ENCODE data around the gene DCP1B. TPM values are rescaled to one million over a fixed set of nuclear protein-coding genes. Genes with fewer than 3 reads are reported as not detected.

DCP1B gene
- total RNA-seq, 2 donors from 2014 or later = 7.9 to 13.2 TPM

DNA sequence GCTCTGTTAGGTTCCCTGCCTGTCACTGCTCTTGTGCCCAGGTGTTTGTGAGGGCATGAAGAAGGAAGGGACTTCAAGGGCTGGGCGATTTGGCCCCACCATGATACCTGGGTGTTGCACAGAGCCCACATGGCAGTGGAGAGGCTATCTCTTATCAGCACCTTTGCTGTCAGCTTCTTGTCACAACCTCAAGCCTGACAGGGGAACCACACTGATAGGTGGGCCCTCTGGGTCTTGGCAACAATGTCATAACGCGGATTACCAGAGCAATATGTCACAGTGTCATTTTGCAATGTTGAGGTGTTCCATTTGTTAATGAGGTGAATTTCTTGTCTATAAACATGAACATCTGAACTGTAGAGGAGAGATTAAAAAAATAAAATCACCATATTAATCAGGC, 25.6 kb upstream of the DCP1B start:
- peaks cover 4% of the 10 kb centered on the region for H3K4me1 ChIP-seq
- intact Hi-C loops (cut with DNase I) = loop anchor here (10.0 kb wide), 1 partner anchor 225 kb away; no protein-coding TSS in a partner anchor
- TF ChIP-seq POLR2A (IDR thresholded peaks at IDR 0.05) = no peak
- TF ChIP-seq, protein P1, sequence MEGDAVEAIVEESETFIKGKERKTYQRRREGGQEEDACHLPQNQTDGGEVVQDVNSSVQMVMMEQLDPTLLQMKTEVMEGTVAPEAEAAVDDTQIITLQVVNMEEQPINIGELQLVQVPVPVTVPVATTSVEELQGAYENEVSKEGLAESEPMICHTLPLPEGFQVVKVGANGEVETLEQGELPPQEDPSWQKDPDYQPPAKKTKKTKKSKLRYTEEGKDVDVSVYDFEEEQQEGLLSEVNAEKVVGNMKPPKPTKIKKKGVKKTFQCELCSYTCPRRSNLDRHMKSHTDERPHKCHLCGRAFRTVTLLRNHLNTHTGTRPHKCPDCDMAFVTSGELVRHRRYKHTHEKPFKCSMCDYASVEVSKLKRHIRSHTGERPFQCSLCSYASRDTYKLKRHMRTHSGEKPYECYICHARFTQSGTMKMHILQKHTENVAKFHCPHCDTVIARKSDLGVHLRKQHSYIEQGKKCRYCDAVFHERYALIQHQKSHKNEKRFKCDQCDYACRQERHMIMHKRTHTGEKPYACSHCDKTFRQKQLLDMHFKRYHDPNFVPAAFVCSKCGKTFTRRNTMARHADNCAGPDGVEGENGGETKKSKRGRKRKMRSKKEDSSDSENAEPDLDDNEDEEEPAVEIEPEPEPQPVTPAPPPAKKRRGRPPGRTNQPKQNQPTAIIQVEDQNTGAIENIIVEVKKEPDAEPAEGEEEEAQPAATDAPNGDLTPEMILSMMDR (IDR thresholded peaks at IDR 0.05) = no peak

DNA sequence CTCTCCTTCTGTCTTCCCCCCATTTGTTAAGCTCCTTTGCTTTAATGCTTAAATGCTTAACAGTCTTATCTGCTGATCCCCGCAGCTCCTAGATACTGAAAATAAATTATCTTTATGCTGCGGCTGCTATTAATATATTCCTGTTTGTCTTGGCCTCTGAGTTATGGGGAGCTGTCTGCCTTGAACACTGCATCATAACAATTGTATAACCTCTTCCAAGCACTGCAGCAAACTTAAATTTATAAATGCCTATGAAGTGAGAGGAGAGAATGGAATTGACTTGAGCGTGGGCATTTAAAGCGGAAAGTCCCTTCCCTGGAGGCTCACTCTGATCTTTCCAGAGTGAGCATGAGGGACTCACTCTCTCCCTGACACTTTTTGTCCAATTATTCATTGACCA, 23.1 kb upstream of the DCP1B start:
- H3K9me3 ChIP-seq = no peaks in the 10 kb centered on the region
- WGBS, 2 donors = 51% methylated on average over 4 of the region's 4 CpGs
- H3K27me3 ChIP-seq = no peaks in the 10 kb centered on the region
- no peak for DNase-seq
- H3K36me3 ChIP-seq (replicated peaks in 1 of 2; ENCODE audit: insufficient read depth in 1 of 2, low read depth in 2 of 2) = no peaks in the 10 kb centered on the region
- TF ChIP-seq POLR2A (IDR thresholded peaks at IDR 0.05) = no peak
- TF ChIP-seq, protein P1 (IDR thresholded peaks at IDR 0.05) = no peak
- intact Hi-C loops (cut with DNase I) = no loop called here
- no peak for ATAC-seq
- no peak overlapping the region for H3K4me3 ChIP-seq
- H3K4me1 ChIP-seq = no peaks in the 10 kb centered on the region
- H3K27ac ChIP-seq = no peak overlapping the region

More for the DNA sequence above, 25.6 kb upstream of the DCP1B start:
- Histone ChIP-seq H3K4me3 (no peak overlapping the region), H3K27me3 (no peaks in the 10 kb centered on the region), H3K9me3 (no peaks in the 10 kb centered on the region), H3K27ac (no peak overlapping the region), H3K36me3 (replicated peaks in 1 of 2; ENCODE audit: insufficient read depth in 1 of 2, low read depth in 2 of 2) (no peaks in the 10 kb centered on the region)
- WGBS, 2 donors = 79 to 88% methylated on average over 2 to 3 of the region's 3 CpGs
- ATAC-seq (no peak), DNase-seq (no peak)

DNA sequence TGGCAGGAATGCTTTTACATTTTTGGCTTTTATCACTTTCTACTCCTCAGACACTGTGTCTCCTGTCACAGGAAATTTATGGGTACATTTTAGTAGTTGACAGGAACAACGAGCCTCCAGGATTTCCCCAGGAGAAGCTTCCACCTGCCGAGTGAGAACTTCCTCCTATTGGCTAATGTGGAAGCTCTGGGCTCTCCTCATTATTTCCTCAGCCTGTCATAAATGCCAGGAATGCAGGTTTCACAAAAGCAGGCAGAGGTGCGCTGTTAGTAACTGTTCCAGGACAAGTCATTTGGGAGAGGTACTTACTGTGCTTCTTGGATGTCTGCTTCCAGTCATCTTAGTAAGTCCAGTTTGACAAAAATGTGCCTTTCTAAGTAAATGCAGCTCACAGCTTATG, 19.1 kb upstream of the DCP1B start:
- DNase-seq (no peak), ATAC-seq (peak; percentile 48)
- intact Hi-C loops (cut with DNase I) = no loop called here
- H3K36me3 ChIP-seq (replicated peaks in 1 of 2; ENCODE audit: insufficient read depth in 1 of 2, low read depth in 2 of 2) = no peaks in the 10 kb centered on the region
- WGBS, 2 donors = 19 to 28% methylated on average over 3 of the region's 3 CpGs
- no peaks in the 10 kb centered on the region for H3K4me1 ChIP-seq
- H3K9me3 ChIP-seq = no peaks in the 10 kb centered on the region
- no peak overlapping the region for H3K27ac ChIP-seq
- no peak for TF ChIP-seq POLR2A (IDR thresholded peaks at IDR 0.05)
- TF ChIP-seq, protein P1 (IDR thresholded peaks at IDR 0.05) = no peak
- H3K27me3 ChIP-seq = no peaks in the 10 kb centered on the region
- H3K4me3 ChIP-seq = no peak overlapping the region

DNA sequence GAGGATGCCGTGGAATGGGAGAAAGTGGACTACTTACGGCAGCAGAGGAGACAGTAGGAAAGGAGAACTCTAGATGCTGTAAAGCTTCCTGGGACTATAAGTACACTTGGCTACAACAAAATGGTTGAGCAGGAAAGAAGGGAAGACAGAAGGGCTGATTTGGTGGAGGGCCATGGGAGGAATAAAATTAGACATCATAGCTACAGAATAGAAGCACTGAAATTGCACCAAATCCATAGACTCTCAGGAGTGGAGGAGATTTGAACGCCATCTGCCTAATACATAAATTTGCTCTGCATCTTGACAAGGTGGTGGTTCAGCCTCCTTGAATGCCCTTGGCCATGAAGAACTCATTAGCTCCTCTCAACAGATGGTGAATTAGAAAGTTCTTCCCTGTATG, 16.3 kb upstream of the DCP1B start:
- 80 to 87% methylated on average over 3 of the region's 3 CpGs for WGBS, 2 donors
- Histone ChIP-seq H3K36me3 (replicated peaks in 1 of 2; ENCODE audit: insufficient read depth in 1 of 2, low read depth in 2 of 2) (no peaks in the 10 kb centered on the region), H3K9me3 (no peaks in the 10 kb centered on the region), H3K4me3 (no peak overlapping the region), H3K27ac (no peak overlapping the region), H3K27me3 (no peaks in the 10 kb centered on the region), H3K4me1 (no peaks in the 10 kb centered on the region)
- TF ChIP-seq POLR2A (IDR thresholded peaks at IDR 0.05) = no peak
- TF ChIP-seq, protein P1 (IDR thresholded peaks at IDR 0.05) = no peak
- intact Hi-C loops (cut with DNase I) = no loop called here
- DNase-seq = no peak
- no peak for ATAC-seq

- no peaks in the 10 kb centered on the region for H3K36me3 ChIP-seq (replicated peaks in 1 of 2; ENCODE audit: insufficient read depth in 1 of 2, low read depth in 2 of 2)
- 65 to 75% methylated on average over 2 of the region's 2 CpGs for WGBS, 2 donors
- TF ChIP-seq POLR2A (IDR thresholded peaks at IDR 0.05) = no peak
- DNase-seq (no peak), ATAC-seq (no peak)
- no peak overlapping the region for H3K4me3 ChIP-seq
- H3K27ac ChIP-seq = no peak overlapping the region
- H3K4me1 ChIP-seq = no peaks in the 10 kb centered on the region
- intact Hi-C loops (cut with DNase I) = no loop called here
- no peaks in the 10 kb centered on the region for H3K9me3 ChIP-seq
- no peaks in the 10 kb centered on the region for H3K27me3 ChIP-seq
Observed at GRCh38 chr12:2019126-2019525, 14.9 kb upstream of the DCP1B start.
